ENCODE data around the gene SLC2A11. TPM values are rescaled to one million over a fixed set of nuclear protein-coding genes. Genes with fewer than 3 reads are reported as not detected.
A peak's percentile ranks its signal among the peaks of the same experiment; 100 is the strongest.

SLC2A11 gene
- total RNA-seq, 1 donor from 2014 or later, result 8.2 TPM

DNA sequence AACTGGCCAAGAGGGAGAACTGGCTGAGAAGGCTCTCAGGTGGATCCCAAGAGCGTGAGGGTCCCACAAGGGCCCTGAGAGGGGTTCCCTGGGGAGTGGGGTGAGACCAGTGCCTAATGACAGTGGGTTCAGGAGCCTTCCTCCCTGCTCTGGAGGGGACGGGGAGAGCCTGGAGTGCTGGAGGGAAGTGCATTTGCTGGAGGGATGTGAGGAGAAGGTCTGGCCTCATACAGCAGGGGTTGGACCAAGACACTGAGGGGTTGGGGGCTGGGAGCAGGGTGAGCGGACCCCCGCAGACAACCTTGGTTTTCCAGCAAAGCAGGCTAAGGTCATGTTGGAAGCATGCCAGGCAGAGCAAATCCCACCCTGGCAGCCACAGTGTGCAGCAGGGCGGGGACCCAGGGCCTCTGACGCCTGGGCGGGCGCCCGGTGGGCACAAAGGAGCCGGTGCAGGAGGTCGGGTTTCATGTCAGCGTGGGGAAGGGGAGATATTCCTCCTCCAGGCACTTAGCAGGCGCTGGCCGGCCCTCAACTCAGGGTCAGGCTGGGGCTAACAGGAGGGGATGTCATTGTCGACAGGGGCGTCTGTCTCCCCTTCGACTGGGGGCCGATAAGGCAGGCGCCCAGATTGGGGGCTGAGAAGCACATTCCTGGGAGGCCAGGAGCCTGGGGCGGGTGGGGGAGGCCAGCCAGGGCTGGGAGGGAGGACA, 15.8 kb upstream of the SLC2A11 start:
- Histone ChIP-seq H3K27me3 (ENCODE audit: control insufficient read depth, insufficient read depth, low read length) (no peaks in the 10 kb centered on the region), H3K36me3 (ENCODE audit: control insufficient read depth, insufficient read depth, low read length) (no peaks in the 10 kb centered on the region), H3K4me3 (ENCODE audit: low read depth, low read length) (no peak overlapping the region)
- FAIRE-seq (no peak), DNase-seq (ENCODE audit: low read depth) (no peak)
- TF ChIP-seq, protein P1, sequence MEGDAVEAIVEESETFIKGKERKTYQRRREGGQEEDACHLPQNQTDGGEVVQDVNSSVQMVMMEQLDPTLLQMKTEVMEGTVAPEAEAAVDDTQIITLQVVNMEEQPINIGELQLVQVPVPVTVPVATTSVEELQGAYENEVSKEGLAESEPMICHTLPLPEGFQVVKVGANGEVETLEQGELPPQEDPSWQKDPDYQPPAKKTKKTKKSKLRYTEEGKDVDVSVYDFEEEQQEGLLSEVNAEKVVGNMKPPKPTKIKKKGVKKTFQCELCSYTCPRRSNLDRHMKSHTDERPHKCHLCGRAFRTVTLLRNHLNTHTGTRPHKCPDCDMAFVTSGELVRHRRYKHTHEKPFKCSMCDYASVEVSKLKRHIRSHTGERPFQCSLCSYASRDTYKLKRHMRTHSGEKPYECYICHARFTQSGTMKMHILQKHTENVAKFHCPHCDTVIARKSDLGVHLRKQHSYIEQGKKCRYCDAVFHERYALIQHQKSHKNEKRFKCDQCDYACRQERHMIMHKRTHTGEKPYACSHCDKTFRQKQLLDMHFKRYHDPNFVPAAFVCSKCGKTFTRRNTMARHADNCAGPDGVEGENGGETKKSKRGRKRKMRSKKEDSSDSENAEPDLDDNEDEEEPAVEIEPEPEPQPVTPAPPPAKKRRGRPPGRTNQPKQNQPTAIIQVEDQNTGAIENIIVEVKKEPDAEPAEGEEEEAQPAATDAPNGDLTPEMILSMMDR (IDR thresholded peaks at IDR 0.05; ENCODE audit: insufficient read depth, low read length, severe bottlenecking), result no peak

DNA sequence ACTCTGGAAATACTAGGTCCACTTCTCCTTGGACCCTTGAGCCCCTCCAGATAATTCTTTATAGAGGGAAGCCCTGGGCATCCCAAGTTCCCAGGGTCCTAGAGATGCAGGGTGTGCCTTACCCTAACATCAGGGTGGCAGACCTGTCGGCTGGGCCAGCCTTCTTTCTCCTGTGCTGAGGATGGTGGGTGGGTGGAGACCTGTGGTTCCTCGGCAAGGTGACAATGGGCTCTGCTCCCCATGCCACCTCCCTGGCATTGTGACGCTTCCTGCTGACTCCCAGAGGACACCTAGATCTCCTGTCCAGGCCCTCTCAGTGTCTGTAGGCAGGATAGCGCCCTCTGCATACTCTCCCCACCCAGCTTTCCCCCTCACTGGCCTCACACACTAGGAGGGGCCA, 15.1 kb upstream of the SLC2A11 start:
- no peak overlapping the region for H3K4me3 ChIP-seq (ENCODE audit: low read depth, low read length)
- FAIRE-seq, result no peak
- no peaks in the 10 kb centered on the region for H3K36me3 ChIP-seq (ENCODE audit: control insufficient read depth, insufficient read depth, low read length)
- no peaks in the 10 kb centered on the region for H3K27me3 ChIP-seq (ENCODE audit: control insufficient read depth, insufficient read depth, low read length)
- no peak for DNase-seq (ENCODE audit: low read depth)
- TF ChIP-seq, protein P1 (IDR thresholded peaks at IDR 0.05; ENCODE audit: insufficient read depth, low read length, severe bottlenecking), result no peak

DNA sequence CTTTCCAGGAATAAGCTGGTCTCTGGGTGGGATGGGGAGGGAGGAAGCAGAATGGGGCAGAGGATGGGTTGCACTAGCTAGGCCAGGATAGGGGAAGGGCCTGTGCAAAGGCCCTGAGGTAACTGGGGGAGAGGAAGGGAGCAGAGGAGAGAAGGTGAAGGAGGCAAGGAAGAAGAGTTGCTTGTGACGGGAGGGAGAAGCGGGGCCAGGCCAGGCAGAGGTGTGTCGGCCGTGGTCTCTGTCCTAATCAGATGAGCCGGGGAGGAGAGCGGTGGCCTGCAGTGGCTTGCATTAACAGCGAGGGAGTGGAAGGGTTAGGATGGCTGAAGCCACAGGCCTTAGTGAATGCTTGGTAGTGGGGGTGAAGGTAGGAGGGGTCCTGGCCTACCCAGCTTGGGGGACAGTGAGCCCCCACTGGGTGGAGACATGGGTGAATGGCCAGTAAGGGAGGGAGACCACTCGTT, 12.9 kb upstream of the SLC2A11 start:
- Histone ChIP-seq H3K36me3 (ENCODE audit: control insufficient read depth, insufficient read depth, low read length) (no peaks in the 10 kb centered on the region), H3K4me3 (ENCODE audit: low read depth, low read length) (no peak overlapping the region), H3K27me3 (ENCODE audit: control insufficient read depth, insufficient read depth, low read length) (no peaks in the 10 kb centered on the region)
- TF ChIP-seq, protein P1 (IDR thresholded peaks at IDR 0.05; ENCODE audit: insufficient read depth, low read length, severe bottlenecking), result no peak
- FAIRE-seq (peak; percentile 76), DNase-seq (ENCODE audit: low read depth) (no peak)

DNA sequence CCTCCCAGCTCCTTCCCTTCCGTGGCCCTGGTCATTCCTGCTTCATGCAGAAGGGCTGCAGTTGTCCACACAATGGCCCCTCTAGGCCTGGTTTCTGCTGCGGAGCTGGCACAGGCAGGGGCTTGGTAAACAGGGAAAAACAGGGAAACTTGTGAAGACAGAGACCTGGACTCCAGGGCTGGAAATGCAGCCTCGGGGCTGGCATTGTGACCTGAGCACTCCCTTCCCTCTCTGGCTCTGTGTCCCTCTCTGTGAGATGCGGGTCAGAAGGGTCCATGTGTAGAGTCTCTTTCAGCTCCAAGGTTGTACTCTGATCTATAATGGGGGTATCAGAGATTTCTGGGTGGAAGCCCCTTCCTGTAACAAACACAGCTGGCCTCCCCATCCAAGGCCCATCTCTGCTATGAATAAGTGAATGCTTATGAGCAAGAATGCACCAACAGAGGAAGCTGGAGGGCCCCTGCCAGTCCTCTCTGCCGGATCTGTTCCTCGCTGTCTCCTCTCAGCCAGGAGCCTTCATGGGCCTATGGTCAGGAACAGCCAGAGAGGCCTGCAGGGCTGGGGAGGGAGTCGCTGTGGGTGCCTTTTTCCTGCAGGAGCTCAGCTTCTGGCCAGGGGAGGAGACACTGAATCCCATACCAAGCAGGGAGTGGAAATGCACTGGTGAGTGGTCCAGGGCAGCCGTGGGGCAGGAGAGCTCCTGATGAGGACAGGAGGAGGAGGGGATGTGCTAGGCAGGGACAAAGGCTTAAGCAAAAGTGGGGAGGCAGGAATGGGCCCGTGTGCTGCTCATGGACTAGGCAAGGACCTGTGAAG, 12.2 kb upstream of the SLC2A11 start:
- FAIRE-seq, result no peak
- TF ChIP-seq, protein P1 (IDR thresholded peaks at IDR 0.05; ENCODE audit: insufficient read depth, low read length, severe bottlenecking), result no peak

DNA sequence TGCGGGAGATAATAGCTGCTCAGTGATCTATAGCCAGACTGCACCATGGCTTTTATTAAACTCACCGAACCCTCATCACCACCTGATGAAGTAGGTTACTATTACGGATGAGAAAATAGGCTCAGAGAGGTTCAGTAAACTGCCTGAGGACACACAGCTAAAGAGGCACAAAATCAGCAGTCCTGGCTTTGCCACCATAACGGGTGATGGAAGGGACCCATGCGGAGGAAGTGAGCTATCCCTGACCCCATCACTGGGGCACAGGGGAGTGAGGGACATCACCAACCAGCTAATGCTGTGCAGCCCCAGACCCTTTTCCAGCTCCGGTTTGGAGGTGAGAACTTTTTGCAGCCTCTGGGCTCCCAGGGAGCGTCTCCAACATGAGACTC, 11.6 kb upstream of the SLC2A11 start:
- H3K27me3 ChIP-seq (ENCODE audit: control insufficient read depth, insufficient read depth, low read length), result no peaks in the 10 kb centered on the region
- DNase-seq (ENCODE audit: low read depth), result no peak
- no peak for FAIRE-seq
- no peak overlapping the region for H3K4me3 ChIP-seq (ENCODE audit: low read depth, low read length)
- no peaks in the 10 kb centered on the region for H3K36me3 ChIP-seq (ENCODE audit: control insufficient read depth, insufficient read depth, low read length)
- TF ChIP-seq, protein P1 (IDR thresholded peaks at IDR 0.05; ENCODE audit: insufficient read depth, low read length, severe bottlenecking), result no peak

More for the DNA sequence above, 12.2 kb upstream of the SLC2A11 start:
- Histone ChIP-seq H3K4me3 (ENCODE audit: low read depth, low read length) (no peak overlapping the region), H3K27me3 (ENCODE audit: control insufficient read depth, insufficient read depth, low read length) (no peaks in the 10 kb centered on the region), H3K36me3 (ENCODE audit: control insufficient read depth, insufficient read depth, low read length) (no peaks in the 10 kb centered on the region)
- no peak for DNase-seq (ENCODE audit: low read depth)
